Sigmoid colon (tissue), 7 donors: ENCODE results near the gene HTRA3. TPM values are rescaled to one million over a fixed set of nuclear protein-coding genes. Genes with fewer than 3 reads are reported as not detected.

Experiments
- DNase-seq: peaks from one replicate; pipeline ENCODE4 v3.0.0-alpha.2; 2019
- H3K27ac ChIP-seq, 4 donors: fragments of 200-600 bp; sonication (generic); one replicate each; pipeline ENCODE4 v1.5.1; 2016 to 2019; ENCODE audit warnings: mild to moderate bottlenecking in 1 of 4
- H3K27me3 ChIP-seq, 3 donors: fragments of 200-600 bp; sonication (generic); one replicate each; pipeline ENCODE4 v1.5.1; 2019; ENCODE audit warnings: mild to moderate bottlenecking in 1 of 3
- H3K36me3 ChIP-seq, 4 donors: fragments of 200-600 bp; sonication (generic); one replicate each; pipeline ENCODE4 v1.5.1; 2016 to 2019
- H3K4me1 ChIP-seq, 4 donors: fragments of 200-600 bp; sonication (generic); one replicate each; pipeline ENCODE4 v1.5.1; 2017 to 2019
- H3K4me3 ChIP-seq, 4 donors: fragments of 200-600 bp; sonication (generic); one replicate each; pipeline ENCODE4 v1.5.1; 2017 to 2019; ENCODE audit warnings: mild to moderate bottlenecking in 2 of 4, moderate library complexity in 1 of 4
- H3K9me3 ChIP-seq, 4 donors: fragments of 200-600 bp in 3 of 4; sonication (generic) in 3 of 4; one replicate each; pipeline versions ENCODE4 v1.5.1 to v1.6.1; 2013 to 2019
- EP300 ChIP-seq, 4 donors: sonication (generic); formaldehyde crosslinking; IDR thresholded peaks; one replicate each; pipeline ENCODE4 v1.6.1; 2017; ENCODE audit warnings: antibody characterized with exemption in 4 of 4
- POLR2A ChIP-seq, 2 donors: fragments of 450-650 bp; IDR thresholded peaks; one replicate each; pipeline ENCODE4 v1.6.1; 2016; ENCODE audit warnings: antibody characterized with exemption in 2 of 2, mild to moderate bottlenecking in 2 of 2, moderate library complexity in 2 of 2
- POLR2AphosphoS5 ChIP-seq, 4 donors: sonication (generic); formaldehyde crosslinking; IDR thresholded peaks; one replicate each; pipeline ENCODE4 v1.6.1; 2017; ENCODE audit warnings: antibody characterized with exemption in 4 of 4
- WGBS, 2 donors: extraction: QIAGEN DNeasy Blood & Tissue Kit; methylation state at CpG; one replicate each; pipeline ENCODE4 v1.1.7; 2013; 5-methylcytosine and 5-hydroxymethylcytosine counted together
- intact Hi-C: fragments of 100-400 bp; cut with DNase I; formaldehyde crosslinking; loops from one replicate; pipeline ENCODE4 v1.15.1; 2023
- polyA plus RNA-seq, 3 donors: library from polyadenylated mRNA; stranded (reverse); fragments of 200-250 nt; gene quantifications; one replicate each; pipeline ENCODE4 v1.2.3, GENCODE V29; 2013
- total RNA-seq, 4 donors: library from RNA; depleted of rRNA; stranded (reverse); fragments of >200 nt; gene quantifications; one replicate each; pipeline ENCODE4 v1.1.0, GENCODE V29; 2016
- TF ChIP-seq, protein P1 (sequence below), 4 experiments: fragments of 450-650 bp in 3 of 4; fragments of 200-600 bp in 1 of 4; IDR thresholded peaks; one replicate each; pipeline ENCODE4 v1.5.1; 2016 to 2019; ENCODE audit warnings: antibody characterized with exemption in 4 of 4, mild to moderate bottlenecking in 3 of 4, moderate library complexity in 2 of 4
- donor health status: healthy with polysubstance abuse.
- donor health status: Bipolar disorder and iron deficiency.
- donor health status: healthy.

HTRA3 gene
- total and polyA plus RNA-seq, 7 donors = 1.2 to 49.6 (median 14.5) TPM

DNA sequence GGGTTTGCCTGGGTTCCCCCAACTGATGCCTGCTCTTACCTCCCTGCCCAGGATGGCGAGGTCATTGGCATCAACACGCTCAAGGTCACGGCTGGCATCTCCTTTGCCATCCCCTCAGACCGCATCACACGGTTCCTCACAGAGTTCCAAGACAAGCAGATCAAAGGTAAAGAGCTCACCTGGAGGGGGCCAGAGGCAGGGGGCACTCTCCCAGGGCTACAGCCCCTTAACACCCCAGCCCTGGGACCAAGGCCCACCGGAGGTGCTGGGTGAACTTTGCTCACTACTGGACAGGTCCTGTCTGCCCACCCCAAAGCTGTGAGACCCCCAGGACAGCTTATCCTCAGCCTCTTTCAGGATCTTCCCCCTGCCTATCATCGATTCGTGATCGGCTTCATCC lies 24.5 kb downstream of the HTRA3 start:
- Histone ChIP-seq H3K27ac (no peak overlapping the region), H3K36me3 (peaks cover 0 to 31% (median 5%) of the 10 kb centered on the region in 4 donors), H3K4me1 (no peaks in the 10 kb centered on the region), H3K27me3 (no peaks in the 10 kb centered on the region), H3K9me3 (no peaks in the 10 kb centered on the region), H3K4me3 (no peak overlapping the region)
- WGBS, 2 donors = 89 to 94% methylated on average over 9 of the region's 9 CpGs
- DNase-seq = peak; percentile 42
- TF ChIP-seq POLR2A (IDR thresholded peaks at IDR 0.05) (no peak), POLR2AphosphoS5 (IDR thresholded peaks at IDR 0.05) (no peak), EP300 (IDR thresholded peaks at IDR 0.05) (no peak)
- TF ChIP-seq, protein P1, sequence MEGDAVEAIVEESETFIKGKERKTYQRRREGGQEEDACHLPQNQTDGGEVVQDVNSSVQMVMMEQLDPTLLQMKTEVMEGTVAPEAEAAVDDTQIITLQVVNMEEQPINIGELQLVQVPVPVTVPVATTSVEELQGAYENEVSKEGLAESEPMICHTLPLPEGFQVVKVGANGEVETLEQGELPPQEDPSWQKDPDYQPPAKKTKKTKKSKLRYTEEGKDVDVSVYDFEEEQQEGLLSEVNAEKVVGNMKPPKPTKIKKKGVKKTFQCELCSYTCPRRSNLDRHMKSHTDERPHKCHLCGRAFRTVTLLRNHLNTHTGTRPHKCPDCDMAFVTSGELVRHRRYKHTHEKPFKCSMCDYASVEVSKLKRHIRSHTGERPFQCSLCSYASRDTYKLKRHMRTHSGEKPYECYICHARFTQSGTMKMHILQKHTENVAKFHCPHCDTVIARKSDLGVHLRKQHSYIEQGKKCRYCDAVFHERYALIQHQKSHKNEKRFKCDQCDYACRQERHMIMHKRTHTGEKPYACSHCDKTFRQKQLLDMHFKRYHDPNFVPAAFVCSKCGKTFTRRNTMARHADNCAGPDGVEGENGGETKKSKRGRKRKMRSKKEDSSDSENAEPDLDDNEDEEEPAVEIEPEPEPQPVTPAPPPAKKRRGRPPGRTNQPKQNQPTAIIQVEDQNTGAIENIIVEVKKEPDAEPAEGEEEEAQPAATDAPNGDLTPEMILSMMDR (IDR thresholded peaks at IDR 0.05) = no peak
- intact Hi-C loops = no loop called here

DNA sequence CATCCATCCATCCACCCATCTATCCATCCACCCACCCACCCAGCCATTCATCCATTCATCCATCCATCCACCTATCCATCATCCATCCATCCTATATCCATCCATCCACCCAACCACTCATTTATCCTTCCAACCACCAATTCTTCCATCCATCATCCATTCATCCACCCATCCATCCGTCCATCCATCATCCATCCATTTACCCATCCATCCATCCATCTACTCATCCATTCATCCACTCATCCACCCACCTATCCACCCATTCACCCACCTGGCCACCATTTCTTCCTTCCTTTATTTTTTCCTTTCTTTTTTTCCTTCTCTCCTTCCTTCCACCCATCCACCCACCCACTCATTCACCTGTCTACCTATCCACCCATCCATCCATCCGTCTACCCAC lies 25.2 kb downstream of the HTRA3 start:
- H3K9me3 ChIP-seq = no peaks in the 10 kb centered on the region
- no peak overlapping the region for H3K27ac ChIP-seq
- WGBS, 2 donors = 87 to 93% methylated on average over 2 of the region's 2 CpGs
- TF ChIP-seq POLR2A (IDR thresholded peaks at IDR 0.05) (no peak), POLR2AphosphoS5 (IDR thresholded peaks at IDR 0.05) (no peak), EP300 (IDR thresholded peaks at IDR 0.05) (no peak)
- TF ChIP-seq, protein P1 (IDR thresholded peaks at IDR 0.05) = no peak
- H3K4me3 ChIP-seq = no peak overlapping the region
- intact Hi-C loops = no loop called here
- H3K36me3 ChIP-seq = peaks cover 0 to 31% (median 5%) of the 10 kb centered on the region in 4 donors
- peak; percentile 3 for DNase-seq
- H3K4me1 ChIP-seq = no peaks in the 10 kb centered on the region
- no peaks in the 10 kb centered on the region for H3K27me3 ChIP-seq

DNA sequence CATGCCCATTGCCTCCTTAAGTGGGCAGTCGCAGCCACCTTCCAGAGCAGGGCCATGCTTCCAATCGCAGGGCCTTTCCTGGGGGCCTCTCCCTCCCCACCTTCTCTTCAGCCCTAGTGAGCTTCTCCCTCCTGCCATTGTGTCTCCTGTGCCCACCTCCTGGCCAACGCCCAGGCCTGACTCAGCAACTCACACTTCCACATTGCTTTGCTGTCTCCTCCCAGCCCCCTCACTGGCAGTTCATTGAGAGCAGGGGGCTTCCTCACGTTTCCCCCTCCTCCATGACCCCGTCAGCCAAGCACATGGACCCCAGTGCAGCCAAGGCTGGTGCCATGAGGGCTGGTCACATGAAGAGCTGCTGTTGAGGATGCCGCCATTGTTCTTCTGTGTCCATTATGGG lies 25.9 kb downstream of the HTRA3 start:
- no peak overlapping the region for H3K27ac ChIP-seq
- no peaks in the 10 kb centered on the region for H3K9me3 ChIP-seq
- TF ChIP-seq POLR2A (IDR thresholded peaks at IDR 0.05) (no peak), EP300 (IDR thresholded peaks at IDR 0.05) (no peak), POLR2AphosphoS5 (IDR thresholded peaks at IDR 0.05) (no peak)
- TF ChIP-seq, protein P1 (IDR thresholded peaks at IDR 0.05) = no peak
- DNase-seq = peak; percentile 42
- H3K4me3 ChIP-seq = no peak overlapping the region
- 71 to 76% methylated on average over 6 of the region's 6 CpGs for WGBS, 2 donors
- no peaks in the 10 kb centered on the region for H3K4me1 ChIP-seq
- intact Hi-C loops = no loop called here
- peaks cover 0 to 31% (median 5%) of the 10 kb centered on the region in 4 donors for H3K36me3 ChIP-seq
- no peaks in the 10 kb centered on the region for H3K27me3 ChIP-seq

DNA sequence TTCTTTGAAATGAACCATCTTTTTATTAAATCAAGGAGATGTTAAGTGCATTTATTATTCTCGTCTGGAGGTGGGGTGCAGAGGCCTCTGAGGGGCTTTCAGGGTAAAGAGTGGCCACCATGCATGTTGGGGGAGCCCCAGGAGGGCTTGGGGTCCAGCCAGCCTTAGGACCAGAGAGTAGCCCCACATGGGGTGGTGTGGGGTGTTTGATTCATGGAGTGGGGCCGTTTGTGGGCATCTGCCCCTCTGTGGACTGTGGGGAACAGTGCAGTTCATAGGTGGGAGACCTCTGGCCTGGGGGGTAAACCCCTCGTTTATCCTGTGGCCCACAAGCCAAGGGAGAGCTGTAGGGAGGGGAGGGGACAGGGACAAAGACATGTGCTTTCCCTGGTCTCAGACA lies 26.9 kb downstream of the HTRA3 start:
- no peaks in the 10 kb centered on the region for H3K9me3 ChIP-seq
- TF ChIP-seq POLR2AphosphoS5 (IDR thresholded peaks at IDR 0.05) = no peak
- TF ChIP-seq, protein P1 (IDR thresholded peaks at IDR 0.05) = no peak
- TF ChIP-seq POLR2A (IDR thresholded peaks at IDR 0.05) = no peak
- TF ChIP-seq EP300 (IDR thresholded peaks at IDR 0.05) = no peak
- no peak overlapping the region for H3K27ac ChIP-seq
- H3K4me3 ChIP-seq = no peak overlapping the region
- intact Hi-C loops = no loop called here
- DNase-seq = no peak
- 26 to 68% methylated on average over 3 of the region's 3 CpGs for WGBS, 2 donors
- H3K4me1 ChIP-seq = no peaks in the 10 kb centered on the region
- no peaks in the 10 kb centered on the region for H3K27me3 ChIP-seq
- H3K36me3 ChIP-seq = peaks cover 0 to 31% (median 5%) of the 10 kb centered on the region in 4 donors

DNA sequence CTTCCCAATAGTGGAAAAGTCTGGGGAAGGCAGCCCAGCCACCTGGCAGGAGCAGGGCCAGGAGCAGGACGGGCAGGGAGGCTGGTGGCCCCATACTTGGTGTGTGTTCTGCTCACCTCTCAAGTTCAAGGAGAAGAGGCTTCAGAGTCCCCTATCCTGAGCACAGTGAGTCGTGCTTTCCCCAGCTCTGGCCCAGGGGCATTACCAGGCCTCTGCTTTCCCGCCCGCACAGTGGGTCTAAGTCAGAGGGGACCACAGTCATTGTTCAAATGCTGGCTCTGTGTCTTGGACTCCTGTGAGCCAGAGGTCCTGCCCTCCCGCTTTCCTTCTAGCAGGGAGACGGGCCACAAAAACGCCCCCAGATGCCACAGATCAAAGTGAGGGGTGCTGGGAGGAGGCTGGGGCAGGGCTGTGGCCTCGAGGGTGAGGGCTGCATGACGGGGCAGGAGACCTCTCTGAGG lies 27.6 kb downstream of the HTRA3 start:
- Histone ChIP-seq H3K9me3 (no peaks in the 10 kb centered on the region), H3K27me3 (no peaks in the 10 kb centered on the region), H3K4me1 (no peaks in the 10 kb centered on the region), H3K27ac (no peak overlapping the region), H3K36me3 (peaks cover 0 to 25% (median 5%) of the 10 kb centered on the region in 4 donors), H3K4me3 (no peak overlapping the region)
- peak; percentile 28 for DNase-seq
- intact Hi-C loops = no loop called here
- 65 to 79% methylated on average over 9 of the region's 9 CpGs for WGBS, 2 donors
- TF ChIP-seq POLR2A (IDR thresholded peaks at IDR 0.05) (no peak), EP300 (IDR thresholded peaks at IDR 0.05) (no peak), POLR2AphosphoS5 (IDR thresholded peaks at IDR 0.05) (no peak)
- TF ChIP-seq, protein P1 (IDR thresholded peaks at IDR 0.05) = no peak
